HCT116 (cell line): ENCODE data around the gene LCT. TPM values are rescaled to one million over a fixed set of nuclear protein-coding genes. Genes with fewer than 3 reads are reported as not detected.
A peak's percentile ranks its signal among the peaks of the same experiment; 100 is the strongest.

Experiments
- ATAC-seq: fragments of 200-7000 bp; cut with Tn5 transposase; 2 replicates; pipeline ENCODE4 v1.9.1; 2020; ENCODE audit warnings: mild to moderate bottlenecking, moderate library complexity
- BruUV-seq: library from RNA; stranded (reverse); fragments of 400-500 nt; replicated peaks from 2 replicates; lab custom pipeline; 2021; lab: Mats Ljungman, UMichigan
- CTCF ChIA-PET: fragments of 300-600 bp; sonication (Branson Sonifier 250); formaldehyde crosslinking; loops from one replicate; lab custom pipeline; 2021; ENCODE audit warnings: antibody characterized with exemption; lab: Charles Lee
- POLR2A ChIA-PET: fragments of 300-600, 350-600 bp; sonication (Branson Sonifier 250); formaldehyde crosslinking; loops from one replicate; lab custom pipeline; 2021; ENCODE audit warnings: antibody characterized with exemption; lab: Charles Lee
- RAD21 ChIA-PET, 2 experiments: fragments of 300-600 bp; sonication (Branson Sonifier 250); formaldehyde crosslinking; loops; one replicate each; lab custom pipeline; 2023; ENCODE audit warnings: low total read pairs in 2 of 2; ENCODE audit not compliant: uncharacterized antibody in 2 of 2, unreplicated experiment in 2 of 2, low non-redundant PET in 1 of 2; lab: Charles Lee
- DNase-seq: peaks from one replicate; pipeline ENCODE4 v3.0.0-alpha.2; 2010; ENCODE audit warnings: low read depth, low spot score
- H2AFZ ChIP-seq: fragments of 200-600 bp; shearing (Covaris generic), sonication (generic); 2 replicates; pipeline ENCODE4 v1.6.1; 2017; ENCODE audit warnings: low read depth, mixed run types, mixed read lengths, antibody characterized with exemption, low read length; ENCODE audit not compliant: poor library complexity, severe bottlenecking
- H3K27ac ChIP-seq: 2 replicates; pipeline ENCODE4 v1.5.1; 2012; ENCODE audit warnings: low read depth, low read length
- H3K27me3 ChIP-seq: fragments of 200-600 bp; sonication (generic); 2 replicates; pipeline ENCODE4 v1.6.1; 2016; ENCODE audit warnings: mixed run types, low read length, mixed read lengths; ENCODE audit not compliant: insufficient read depth
- H3K36me3 ChIP-seq, 2 experiments: fragments of 200-500 bp in 1 of 2; fragments of 200-600 bp in 1 of 2; sonication (Bioruptor generic) in 1 of 2; sonication (generic) in 1 of 2; 2 replicates each; pipeline versions ENCODE4 v1.5.1 to v1.6.1; 2014 to 2016; ENCODE audit warnings: low read length in 2 of 2, inconsistent platforms in 1 of 2, mixed read lengths in 1 of 2, mixed run types in 1 of 2; ENCODE audit not compliant: insufficient read depth in 2 of 2, control insufficient read depth in 1 of 2
- H3K4me1 ChIP-seq, 2 experiments: fragments of 200-600 bp in 1 of 2; sonication (generic) in 1 of 2; 2 replicates each; pipeline versions ENCODE4 v1.5.1 to v1.6.1; 2012 to 2017; ENCODE audit warnings: low read length in 2 of 2, inconsistent platforms in 1 of 2, mild to moderate bottlenecking in 1 of 2, mixed read lengths in 1 of 2, mixed run types in 1 of 2, moderate library complexity in 1 of 2; ENCODE audit not compliant: insufficient read depth in 2 of 2, control insufficient read depth in 1 of 2
- H3K4me2 ChIP-seq: fragments of 200-600 bp; sonication (generic); 2 replicates; pipeline ENCODE4 v1.6.1; 2017; ENCODE audit warnings: mixed run types, low read length, mixed read lengths
- H3K4me3 ChIP-seq, 2 experiments: fragments of 200-600 bp in 1 of 2; sonication (generic) in 1 of 2; replicated peaks in 1 of 2; 2 replicates each; pipeline ENCODE4 v1.5.1; 2011 to 2016; ENCODE audit warnings: low read length in 2 of 2, control low read depth in 1 of 2, low read depth in 1 of 2, mild to moderate bottlenecking in 1 of 2, mixed read lengths in 1 of 2, mixed run types in 1 of 2
- H3K79me2 ChIP-seq: fragments of 200-600 bp; sonication (generic); 2 replicates; pipeline ENCODE4 v1.6.1; 2017; ENCODE audit warnings: mild to moderate bottlenecking, mixed run types, low read length, moderate library complexity, mixed read lengths; ENCODE audit not compliant: insufficient read depth
- H3K9ac ChIP-seq: fragments of 200-600 bp; sonication (generic); 2 replicates; pipeline ENCODE4 v1.6.1; 2016; ENCODE audit warnings: low read length, mixed read lengths
- H3K9me2 ChIP-seq: fragments of 200-600 bp; sonication (generic), shearing (Covaris generic); 2 replicates; pipeline ENCODE4 v1.6.1; 2017; ENCODE audit warnings: mixed run types, mild to moderate bottlenecking, moderate library complexity; ENCODE audit not compliant: insufficient read depth
- H3K9me3 ChIP-seq, 2 experiments: fragments of 200-500 bp in 1 of 2; fragments of 200-600 bp in 1 of 2; sonication (Bioruptor generic) in 1 of 2; sonication (generic) in 1 of 2; 2 replicates each; pipeline ENCODE4 v1.6.1; 2014 to 2017; ENCODE audit warnings: low read length in 2 of 2, mixed read lengths in 2 of 2, inconsistent platforms in 1 of 2, low read depth in 1 of 2, mild to moderate bottlenecking in 1 of 2, mixed run types in 1 of 2, moderate library complexity in 1 of 2; ENCODE audit not compliant: control insufficient read depth in 1 of 2, insufficient read depth in 1 of 2
- H4K20me1 ChIP-seq: fragments of 200-600 bp; sonication (generic), shearing (Covaris generic); 2 replicates; pipeline ENCODE4 v1.6.1; 2017; ENCODE audit warnings: mixed run types, mild to moderate bottlenecking, moderate library complexity; ENCODE audit not compliant: insufficient read depth
- CEBPB ChIP-seq: IDR thresholded peaks from 2 replicates; pipeline ENCODE4 v1.6.1; 2012; ENCODE audit warnings: low read depth
- ELF1 ChIP-seq: IDR thresholded peaks from 2 replicates; pipeline ENCODE4 v1.6.1; 2012; ENCODE audit warnings: low read depth, borderline replicate concordance
- EZH2phosphoT487 ChIP-seq: fragments of 200-600 bp; IDR thresholded peaks from 2 replicates; pipeline ENCODE4 v1.6.1; 2018; ENCODE audit warnings: antibody characterized with exemption, borderline replicate concordance
- JUND ChIP-seq: IDR thresholded peaks from 2 replicates; pipeline ENCODE4 v1.6.1; 2012
- POLR2A ChIP-seq: IDR thresholded peaks from 2 replicates; pipeline ENCODE4 v1.7.0; 2011; ENCODE audit warnings: borderline replicate concordance; ENCODE audit not compliant: insufficient read depth, insufficient read length; ENCODE audit errors: extremely low read depth
- POLR2AphosphoS5 ChIP-seq: IDR thresholded peaks from 2 replicates; pipeline ENCODE4 v1.6.1; 2011; ENCODE audit warnings: mild to moderate bottlenecking, low read depth, low read length, moderate library complexity
- RAD21 ChIP-seq: IDR thresholded peaks from 2 replicates; pipeline ENCODE4 v1.6.1; 2012; ENCODE audit warnings: low read depth, mild to moderate bottlenecking
- SIN3A ChIP-seq: IDR thresholded peaks from 2 replicates; pipeline ENCODE4 v1.6.1; 2012; ENCODE audit warnings: low read depth
- YY1 ChIP-seq: IDR thresholded peaks from 2 replicates; pipeline ENCODE4 v1.6.1; 2011; ENCODE audit warnings: low read length, low read depth, moderate library complexity, mild to moderate bottlenecking; ENCODE audit not compliant: insufficient replicate concordance; ENCODE audit errors: extremely low read depth
- ZBTB33 ChIP-seq: IDR thresholded peaks from 2 replicates; pipeline ENCODE4 v1.6.1; 2011; ENCODE audit warnings: mild to moderate bottlenecking, low read length, moderate library complexity; ENCODE audit not compliant: insufficient replicate concordance; ENCODE audit errors: extremely low read depth
- ZFX ChIP-seq: fragments of 450-650 bp; IDR thresholded peaks from 2 replicates; pipeline ENCODE4 v1.6.1; 2017
- ZNF274 ChIP-seq: fragments of 200-500 bp; sonication (Bioruptor generic); IDR thresholded peaks from 2 replicates; pipeline ENCODE4 v1.6.1; 2014; ENCODE audit warnings: mild to moderate bottlenecking, low read depth, low read length, inconsistent platforms
- intact Hi-C: fragments of 100-400 bp; cut with micrococcal nuclease; formaldehyde crosslinking; loops from 2 replicates; pipeline ENCODE4 v1.10.0; 2022
- total RNA-seq: library from RNA; stranded (reverse); gene quantifications from one replicate; pipeline ENCODE4 v1.2.1, GENCODE V29; 2021; ENCODE audit not compliant: unreplicated experiment
- TF ChIP-seq, protein P1 (sequence below): IDR thresholded peaks from 2 replicates; pipeline ENCODE4 v1.6.1; 2012
- TF ChIP-seq, protein P2 (sequence below): IDR thresholded peaks from 2 replicates; pipeline ENCODE4 v1.6.1; 2012; ENCODE audit warnings: low read depth

LCT gene
- total RNA-seq, 1 experiment from 2014 or later, result 0.12 TPM

- intact Hi-C loops, result no loop called here
- H3K4me2 ChIP-seq, result no peak overlapping the region
- ATAC-seq, result no peak
Observed at GRCh38 chr2:135745545-135745944, 91.4 kb downstream of the LCT start.

DNA sequence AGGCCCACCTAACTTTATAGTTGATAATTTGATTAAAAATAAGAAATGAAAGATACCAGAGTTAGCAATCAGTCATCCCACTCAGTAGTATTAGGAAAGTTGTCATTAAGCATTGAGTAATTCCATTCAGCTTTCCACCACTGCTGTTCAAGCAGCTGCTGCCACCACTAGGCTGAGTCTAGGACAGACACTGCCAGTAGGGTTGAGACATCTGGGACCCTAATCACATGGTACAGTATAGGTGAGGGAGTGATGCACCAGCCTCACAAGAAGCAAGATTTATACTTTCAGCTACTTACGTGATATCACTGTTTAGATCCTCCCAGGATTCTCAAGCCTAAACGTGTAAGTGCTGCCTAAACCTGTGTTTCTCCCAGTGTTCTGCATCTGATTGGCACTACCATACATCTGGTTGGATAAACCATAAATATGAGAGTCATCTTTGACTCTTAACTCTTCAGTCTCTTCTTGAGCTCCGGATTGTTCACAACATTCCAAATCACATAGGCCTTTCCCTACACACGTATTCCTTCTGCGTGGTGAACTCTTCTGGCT, 92.1 kb downstream of the LCT start:
- DNase-seq (no peak), ATAC-seq (peak; percentile 26)
- ChIA-PET POLR2A (no interaction called here), CTCF (interaction anchor here (0.6 to 0.8 kb wide), 2 partner anchors 54 to 756 kb away, joined by 3 read pairs; no protein-coding TSS in a partner anchor), RAD21 (interaction anchor here in 1 of 2 experiments (0.7 kb wide), 1 partner anchor 584 kb away, joined by 3 read pairs; no protein-coding TSS in a partner anchor)
- Histone ChIP-seq H3K27ac (no peak overlapping the region), H3K9ac (no peak overlapping the region), H4K20me1 (no peaks in the 10 kb centered on the region), H3K79me2 (peaks cover 61% of the 10 kb centered on the region), H2AFZ (no peak overlapping the region), H3K4me1 (peaks cover 6 to 18% of the 10 kb centered on the region in 2 experiments; a peak in 3 of 4 replicates), H3K9me3 (no peaks in the 10 kb centered on the region), H3K4me3 (no peak overlapping the region), H3K27me3 (no peaks in the 10 kb centered on the region), H3K36me3 (peaks cover 8 to 11% of the 10 kb centered on the region in 2 experiments), H3K9me2 (no peaks in the 10 kb centered on the region), H3K4me2 (no peak overlapping the region)
- no TSS peak for BruUV-seq
- intact Hi-C loops, result no loop called here
- TF ChIP-seq POLR2AphosphoS5 (no peak), EZH2phosphoT487 (no peak), ELF1 (no peak), YY1 (no peak), JUND (no peak), ZBTB33 (no peak), ZNF274 (no peak), CEBPB (peak; percentile 22; the same call in 1 of the 2 replicates), SIN3A (no peak), ZFX (no peak)
- TF ChIP-seq, protein P1, sequence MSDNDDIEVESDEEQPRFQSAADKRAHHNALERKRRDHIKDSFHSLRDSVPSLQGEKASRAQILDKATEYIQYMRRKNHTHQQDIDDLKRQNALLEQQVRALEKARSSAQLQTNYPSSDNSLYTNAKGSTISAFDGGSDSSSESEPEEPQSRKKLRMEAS, result 0 out of 2 replicates have a peak, but pooled peaks have one; percentile 17
- TF ChIP-seq, protein P2, sequence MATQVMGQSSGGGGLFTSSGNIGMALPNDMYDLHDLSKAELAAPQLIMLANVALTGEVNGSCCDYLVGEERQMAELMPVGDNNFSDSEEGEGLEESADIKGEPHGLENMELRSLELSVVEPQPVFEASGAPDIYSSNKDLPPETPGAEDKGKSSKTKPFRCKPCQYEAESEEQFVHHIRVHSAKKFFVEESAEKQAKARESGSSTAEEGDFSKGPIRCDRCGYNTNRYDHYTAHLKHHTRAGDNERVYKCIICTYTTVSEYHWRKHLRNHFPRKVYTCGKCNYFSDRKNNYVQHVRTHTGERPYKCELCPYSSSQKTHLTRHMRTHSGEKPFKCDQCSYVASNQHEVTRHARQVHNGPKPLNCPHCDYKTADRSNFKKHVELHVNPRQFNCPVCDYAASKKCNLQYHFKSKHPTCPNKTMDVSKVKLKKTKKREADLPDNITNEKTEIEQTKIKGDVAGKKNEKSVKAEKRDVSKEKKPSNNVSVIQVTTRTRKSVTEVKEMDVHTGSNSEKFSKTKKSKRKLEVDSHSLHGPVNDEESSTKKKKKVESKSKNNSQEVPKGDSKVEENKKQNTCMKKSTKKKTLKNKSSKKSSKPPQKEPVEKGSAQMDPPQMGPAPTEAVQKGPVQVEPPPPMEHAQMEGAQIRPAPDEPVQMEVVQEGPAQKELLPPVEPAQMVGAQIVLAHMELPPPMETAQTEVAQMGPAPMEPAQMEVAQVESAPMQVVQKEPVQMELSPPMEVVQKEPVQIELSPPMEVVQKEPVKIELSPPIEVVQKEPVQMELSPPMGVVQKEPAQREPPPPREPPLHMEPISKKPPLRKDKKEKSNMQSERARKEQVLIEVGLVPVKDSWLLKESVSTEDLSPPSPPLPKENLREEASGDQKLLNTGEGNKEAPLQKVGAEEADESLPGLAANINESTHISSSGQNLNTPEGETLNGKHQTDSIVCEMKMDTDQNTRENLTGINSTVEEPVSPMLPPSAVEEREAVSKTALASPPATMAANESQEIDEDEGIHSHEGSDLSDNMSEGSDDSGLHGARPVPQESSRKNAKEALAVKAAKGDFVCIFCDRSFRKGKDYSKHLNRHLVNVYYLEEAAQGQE, result no peak

More at GRCh38 chr2:135745545-135745944, 91.4 kb downstream of the LCT start:
- H3K79me2 ChIP-seq, result peaks cover 64% of the 10 kb centered on the region
- RAD21 ChIA-PET, result no interaction called here
- BruUV-seq, result no TSS peak
- no peaks in the 10 kb centered on the region for H3K27me3 ChIP-seq
- CTCF ChIA-PET, result interaction anchor here (0.8 kb wide), 1 partner anchor 53 kb away, joined by 3 read pairs; no protein-coding TSS in a partner anchor
- H3K4me1 ChIP-seq, result peaks cover 6 to 18% of the 10 kb centered on the region in 2 experiments; a peak in 3 of 4 replicates
- POLR2A ChIA-PET, result interaction anchor here (0.7 kb wide), 1 partner anchor 703 kb away, joined by 4 read pairs; no protein-coding TSS in a partner anchor
- no peaks in the 10 kb centered on the region for H4K20me1 ChIP-seq
- no peak overlapping the region for H3K27ac ChIP-seq
- H3K9me3 ChIP-seq, result no peaks in the 10 kb centered on the region
- no peak overlapping the region for H2AFZ ChIP-seq
- H3K4me3 ChIP-seq, result no peak overlapping the region
- H3K9me2 ChIP-seq, result no peaks in the 10 kb centered on the region
- H3K9ac ChIP-seq, result no peak overlapping the region
- TF ChIP-seq RAD21 (no peak), JUND (no peak), POLR2A (no peak), ELF1 (no peak)
- DNase-seq, result no peak
- peaks cover 12 to 18% of the 10 kb centered on the region in 2 experiments for H3K36me3 ChIP-seq
